Epithelial cell of proximal tubule (primary cell): ENCODE results near the gene EIF4H. TPM values are rescaled to one million over a fixed set of nuclear protein-coding genes. Genes with fewer than 3 reads are reported as not detected.
A peak's percentile ranks its signal among the peaks of the same experiment; 100 is the strongest.
"Not testable (repeated sequence)": the region's sequence is repeated elsewhere in the genome, so short reads cannot be mapped to it uniquely, and the experiment has no call there.

ENCODE experiments used
- DNase-seq: peaks from one replicate; pipeline ENCODE4 v3.0.0-alpha.2; 2011; ENCODE audit warnings: low read depth
- H3K4me3 ChIP-seq: 2 replicates; pipeline ENCODE4 v1.5.1; 2011; ENCODE audit warnings: low read depth, mild to moderate bottlenecking, low read length
- total RNA-seq: library from RNA; depleted of rRNA; stranded (reverse); fragments of >200 nt; gene quantifications from 2 replicates; pipeline ENCODE4 v1.2.3, GENCODE V29; 2015
- TF ChIP-seq, protein P1 (sequence below): conservative IDR thresholded peaks from 2 replicates; pipeline ENCODE4 v1.5.1; 2012; ENCODE audit warnings: low read depth, mild to moderate bottlenecking, low read length

Gene EIF4H
- total RNA-seq, 1 donor from 2014 or later: 310 TPM

DNA sequence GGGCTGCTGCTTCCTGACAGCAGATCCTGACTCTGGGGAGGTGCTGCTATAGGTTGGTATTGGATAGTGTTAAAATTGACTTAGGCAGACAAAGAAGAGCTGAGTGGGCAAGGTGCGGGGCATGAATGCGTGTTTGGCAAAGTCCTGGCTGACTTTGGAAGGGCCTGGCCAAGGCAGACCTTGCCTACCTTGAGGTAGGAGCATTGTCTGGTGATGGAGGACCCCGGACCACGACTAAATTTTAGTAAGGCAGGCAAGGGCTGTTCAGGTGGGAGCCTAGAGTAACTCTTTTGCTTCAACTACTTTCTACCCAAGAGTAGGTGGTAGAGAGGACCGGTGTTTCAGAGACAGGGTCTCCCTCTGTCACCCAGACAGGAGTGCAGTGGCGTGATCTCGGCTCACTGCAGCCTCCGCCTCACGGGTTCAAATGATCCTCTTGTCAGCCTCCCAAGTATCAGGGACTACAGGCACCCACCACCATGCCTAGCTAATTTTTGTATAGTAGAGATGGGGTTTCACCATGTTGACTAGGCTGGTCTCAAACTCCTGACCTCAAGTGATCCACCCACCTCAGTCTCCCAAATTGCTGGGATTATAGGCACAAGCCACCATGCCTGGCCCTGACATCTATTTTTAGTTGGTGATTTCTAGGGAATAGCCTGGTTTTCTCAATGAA lies 23.4 kb downstream of the EIF4H start:
- no peak for DNase-seq
- TF ChIP-seq, protein P1, sequence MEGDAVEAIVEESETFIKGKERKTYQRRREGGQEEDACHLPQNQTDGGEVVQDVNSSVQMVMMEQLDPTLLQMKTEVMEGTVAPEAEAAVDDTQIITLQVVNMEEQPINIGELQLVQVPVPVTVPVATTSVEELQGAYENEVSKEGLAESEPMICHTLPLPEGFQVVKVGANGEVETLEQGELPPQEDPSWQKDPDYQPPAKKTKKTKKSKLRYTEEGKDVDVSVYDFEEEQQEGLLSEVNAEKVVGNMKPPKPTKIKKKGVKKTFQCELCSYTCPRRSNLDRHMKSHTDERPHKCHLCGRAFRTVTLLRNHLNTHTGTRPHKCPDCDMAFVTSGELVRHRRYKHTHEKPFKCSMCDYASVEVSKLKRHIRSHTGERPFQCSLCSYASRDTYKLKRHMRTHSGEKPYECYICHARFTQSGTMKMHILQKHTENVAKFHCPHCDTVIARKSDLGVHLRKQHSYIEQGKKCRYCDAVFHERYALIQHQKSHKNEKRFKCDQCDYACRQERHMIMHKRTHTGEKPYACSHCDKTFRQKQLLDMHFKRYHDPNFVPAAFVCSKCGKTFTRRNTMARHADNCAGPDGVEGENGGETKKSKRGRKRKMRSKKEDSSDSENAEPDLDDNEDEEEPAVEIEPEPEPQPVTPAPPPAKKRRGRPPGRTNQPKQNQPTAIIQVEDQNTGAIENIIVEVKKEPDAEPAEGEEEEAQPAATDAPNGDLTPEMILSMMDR: no peak
- H3K4me3 ChIP-seq: no peak overlapping the region

DNA sequence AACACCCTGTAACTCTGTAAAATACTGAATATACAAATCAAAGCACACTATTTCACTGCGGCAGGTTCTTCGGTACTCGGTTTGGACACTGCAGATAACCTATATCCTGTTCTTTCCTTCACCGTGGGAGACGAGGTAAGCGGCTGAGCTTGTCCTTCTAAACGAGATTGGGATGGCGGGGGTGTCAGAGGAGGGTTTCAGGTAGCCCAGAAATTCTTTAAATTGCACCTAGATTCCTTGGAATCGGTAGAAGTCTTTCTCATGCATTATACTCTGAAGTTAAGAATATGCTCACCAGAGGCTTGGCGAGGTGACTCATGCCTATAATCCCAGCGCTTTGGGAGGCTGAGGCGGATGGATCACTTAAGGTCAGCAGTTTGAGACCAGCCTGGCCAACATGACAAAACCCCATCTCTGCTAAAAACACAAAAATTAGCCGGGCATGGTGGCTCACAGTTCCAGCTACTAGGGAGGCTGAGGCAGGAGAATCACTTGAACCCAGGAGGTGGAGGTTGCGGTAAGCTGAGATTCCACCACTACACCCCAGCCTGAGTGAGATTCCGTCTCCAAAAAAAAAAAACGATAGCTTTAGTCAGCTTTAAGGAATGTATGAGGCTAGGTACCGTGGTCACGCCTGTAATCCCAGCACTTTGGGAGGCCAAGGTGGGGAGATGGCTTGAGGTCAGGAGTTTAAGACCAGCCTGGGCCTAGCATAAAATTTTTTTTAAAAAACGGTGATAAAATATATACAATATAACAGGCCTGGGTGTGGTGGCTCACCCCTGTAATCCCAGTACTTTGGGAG lies 25.6 kb downstream of the EIF4H start:
- H3K4me3 ChIP-seq: no peak overlapping the region
- TF ChIP-seq, protein P1: no peak
- no peak for DNase-seq

DNA sequence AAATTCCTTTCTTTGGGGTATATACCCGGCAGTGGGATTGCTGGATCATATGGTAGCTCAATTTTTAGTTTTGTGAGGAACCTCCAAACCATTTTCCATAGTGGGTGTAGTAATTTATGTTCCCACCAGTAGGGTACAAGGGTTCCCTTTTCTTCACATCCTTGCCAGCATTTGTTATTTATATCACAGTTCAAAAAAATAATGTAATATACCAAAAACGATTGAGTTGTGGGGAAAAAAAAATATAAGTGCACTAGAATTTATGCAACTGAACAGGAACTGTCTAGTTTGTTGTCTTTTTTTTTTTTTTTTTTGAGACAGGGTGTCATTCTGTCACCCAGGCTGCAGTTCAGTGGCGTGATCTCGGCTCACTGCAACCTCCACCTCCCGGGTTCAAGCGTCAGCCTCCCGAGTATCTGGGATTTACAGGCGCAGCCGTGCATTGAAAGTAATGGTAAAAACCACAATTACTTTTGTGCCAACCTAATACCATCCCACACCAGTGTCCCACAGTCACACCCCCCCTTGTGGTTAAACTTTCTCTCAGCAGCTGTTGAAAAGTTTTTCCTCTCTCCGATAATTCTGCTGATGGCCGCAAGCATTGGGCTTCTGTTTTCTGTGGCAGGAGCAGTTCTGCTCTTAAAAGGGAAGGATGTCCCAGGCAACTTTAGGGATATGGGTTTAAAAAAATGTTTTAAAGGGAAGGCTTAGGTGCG lies 28.8 kb downstream of the EIF4H start:
- H3K4me3 ChIP-seq: no peak overlapping the region
- TF ChIP-seq, protein P1: peak; percentile 74
- no peak for DNase-seq

DNA sequence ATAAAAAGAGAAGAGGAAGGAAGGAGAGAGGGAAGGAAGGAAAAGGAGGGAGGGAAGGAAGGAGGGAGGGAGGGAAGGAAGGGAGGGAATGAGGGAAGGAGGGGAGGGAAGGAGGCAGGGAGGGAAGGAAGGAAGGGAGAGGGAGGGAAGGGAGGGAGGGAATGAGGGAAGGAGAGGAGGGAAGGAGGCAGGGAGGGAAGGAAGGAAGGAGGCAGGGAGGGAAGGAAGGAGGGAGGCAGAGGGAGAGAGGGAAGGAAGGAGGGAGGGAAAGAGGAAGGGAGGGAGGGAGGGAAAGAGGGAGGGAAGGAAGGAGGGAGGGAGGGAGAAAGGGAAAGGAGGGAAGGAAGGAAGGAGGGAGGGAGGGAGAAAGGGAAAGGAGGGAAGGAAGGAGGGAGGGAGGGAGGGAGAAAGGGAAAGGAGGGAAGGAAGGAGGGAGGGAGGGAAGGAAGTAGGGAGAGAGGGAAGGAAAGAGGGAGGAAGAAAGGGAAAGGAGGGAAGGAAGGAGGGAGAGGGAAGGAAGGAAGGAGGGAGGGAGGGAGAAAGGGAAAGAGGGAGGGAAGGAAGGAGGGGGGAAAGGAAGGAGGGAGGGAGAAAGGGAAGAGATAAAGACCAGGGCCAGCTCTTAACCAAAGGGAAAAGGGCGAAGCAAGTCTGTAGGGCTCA lies 29.9 kb downstream of the EIF4H start:
- no peak for DNase-seq
- TF ChIP-seq, protein P1: no peak
- no peak overlapping the region for H3K4me3 ChIP-seq

DNA sequence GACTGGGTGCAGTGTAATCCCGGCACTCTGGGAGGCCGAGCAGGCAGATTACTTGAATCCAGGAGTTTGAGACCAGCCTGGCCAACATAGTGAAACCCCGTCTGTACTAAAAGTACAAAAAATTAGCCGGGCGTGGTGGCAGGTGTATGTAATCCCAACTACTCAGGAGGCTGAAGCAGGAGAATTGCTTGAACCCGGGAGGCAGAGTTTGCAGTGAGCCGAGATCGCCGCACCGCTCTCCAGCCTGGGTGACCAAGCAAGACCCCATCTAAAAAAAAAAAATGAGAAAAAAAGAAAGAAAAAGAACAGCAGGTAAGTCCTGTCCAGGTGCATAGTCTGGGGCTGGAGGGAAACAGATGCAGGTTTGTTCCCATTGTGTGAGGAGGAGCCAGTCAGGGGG lies 31.9 kb downstream of the EIF4H start:
- not testable (repeated sequence) for H3K4me3 ChIP-seq, DNase-seq

DNA sequence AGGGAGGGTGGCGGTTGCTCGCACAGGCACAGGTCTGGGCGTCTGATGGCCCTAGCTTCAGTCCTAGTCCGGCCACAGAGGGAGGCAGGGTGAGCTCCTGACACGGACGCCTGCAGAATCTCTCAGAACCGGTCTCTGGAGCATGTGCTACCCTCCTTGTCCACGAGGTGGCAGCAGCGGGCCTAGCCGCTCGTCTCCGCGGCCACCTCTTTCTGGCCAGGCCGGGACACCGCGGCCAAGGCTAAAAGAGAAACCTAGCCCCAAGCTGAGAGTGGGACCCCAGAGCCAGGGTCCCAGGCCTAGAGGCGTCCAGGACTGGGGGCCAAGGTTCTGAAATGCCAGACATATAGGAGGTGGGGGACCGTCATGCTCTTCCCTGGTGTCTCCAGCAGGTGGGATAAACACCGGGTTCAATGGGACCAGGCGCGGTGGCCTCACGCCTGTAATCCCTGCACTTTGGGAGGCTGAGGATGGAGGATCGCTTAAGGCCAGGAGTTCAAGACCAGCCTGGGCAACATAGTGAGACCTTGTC lies 32.5 kb downstream of the EIF4H start:
- peak overlapping the region; percentile 34 for H3K4me3 ChIP-seq
- TF ChIP-seq, protein P1: peak; percentile 94
- no peak for DNase-seq
